HG02852 (cell line): ENCODE results near the gene AFM.
"Not testable (repeated sequence)": the region's sequence is repeated elsewhere in the genome, so short reads cannot be mapped to it uniquely, and the experiment has no call there.

ENCODE experiments used
- ATAC-seq: cut with Tn5 transposase; IDR thresholded peaks from one replicate; pipeline ENCODE4 v1.9.1; 2021; ENCODE audit warnings: mild to moderate bottlenecking, moderate library complexity; ENCODE audit not compliant: unreplicated experiment

The AFM gene

GRCh38 chr4:73501664-73502265, 20.2 kb downstream of the AFM start:
- ATAC-seq: no peak

DNA sequence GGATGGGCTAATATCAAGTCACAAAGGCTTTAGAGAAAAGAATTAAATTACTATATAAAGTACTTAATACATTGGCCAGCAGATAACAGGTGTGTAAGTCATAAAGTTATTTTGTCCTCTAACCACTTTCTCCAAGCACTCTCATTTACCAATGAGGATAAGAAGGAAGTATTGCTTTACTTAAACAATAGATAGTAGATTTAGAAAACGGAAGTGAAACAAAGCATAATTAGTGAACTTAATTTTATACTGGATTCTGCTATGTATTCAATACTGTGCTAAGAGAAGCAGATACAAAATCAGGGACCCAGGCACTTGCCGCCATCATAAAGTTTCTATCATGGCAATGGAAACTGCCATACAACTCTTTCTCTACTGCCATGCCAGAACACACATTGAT, 24.0 kb downstream of the AFM start:
- no peak for ATAC-seq

- ATAC-seq: no peak
Observed at GRCh38 chr4:73507541-73507940, 26.0 kb downstream of the AFM start.

- no peak for ATAC-seq
Observed at GRCh38 chr4:73508651-73509050, 27.1 kb downstream of the AFM start.

DNA sequence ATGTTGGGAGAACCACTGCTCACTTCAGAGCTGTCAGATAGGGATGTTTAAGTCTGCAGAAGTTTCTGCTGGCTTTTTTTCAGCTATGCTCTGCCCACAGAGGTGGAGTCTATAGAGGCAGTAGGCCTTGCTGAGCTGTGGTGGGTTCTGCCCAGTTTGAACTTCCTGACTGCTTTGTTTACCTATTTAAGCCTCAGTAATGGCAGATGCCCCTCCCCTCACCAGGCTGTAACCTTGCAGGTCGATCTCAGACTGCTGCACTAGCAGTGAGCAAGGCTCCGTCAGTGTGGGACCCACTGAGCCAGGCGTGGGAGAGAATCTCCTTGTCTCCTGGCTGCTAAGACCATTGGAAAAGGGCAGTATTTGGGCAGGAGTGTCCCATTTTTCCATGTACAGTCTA, 36.8 kb downstream of the AFM start:
- ATAC-seq: no peak

DNA sequence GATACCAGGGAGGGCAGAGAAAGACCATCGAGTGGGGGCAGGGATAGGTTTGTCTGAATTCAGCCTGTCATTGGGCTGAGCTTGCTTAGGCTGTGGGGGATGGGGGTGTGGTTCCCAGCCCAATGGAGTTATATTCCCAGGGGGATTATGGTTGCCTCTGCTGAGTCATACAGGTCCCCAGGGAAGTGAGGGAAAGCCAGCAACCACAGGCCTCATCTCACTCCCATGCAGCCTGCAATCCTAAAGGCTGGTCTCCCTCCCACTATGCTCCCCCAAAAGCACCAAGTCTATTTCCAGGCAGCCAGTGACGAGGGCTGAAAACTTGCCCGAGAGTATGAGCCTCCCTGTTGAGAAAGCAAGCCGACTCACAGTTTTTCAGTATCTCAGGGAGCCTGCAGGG, 39.3 kb downstream of the AFM start:
- ATAC-seq: no peak

DNA sequence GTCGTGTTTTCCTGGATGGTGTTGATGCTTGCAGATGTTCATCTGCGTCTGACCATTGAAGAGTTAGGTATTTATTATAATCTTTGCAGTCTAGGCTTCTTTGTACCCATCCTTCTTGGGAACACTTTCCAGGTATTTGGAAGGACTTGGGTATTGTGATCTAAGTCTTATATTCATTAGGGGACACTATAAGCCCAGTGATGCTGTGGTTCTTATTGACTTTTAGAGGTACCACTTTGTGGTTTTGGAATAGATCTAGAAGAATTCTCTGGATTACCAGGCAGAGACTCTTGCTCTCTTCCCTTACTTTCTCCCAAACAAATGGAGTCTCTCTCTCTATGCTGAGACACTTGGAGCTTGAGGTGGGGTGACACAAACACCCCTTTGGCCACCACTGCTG, 41.6 kb downstream of the AFM start:
- ATAC-seq: no peak

GRCh38 chr4:73525611-73526010, 44.1 kb downstream of the AFM start:
- no peak for ATAC-seq

DNA sequence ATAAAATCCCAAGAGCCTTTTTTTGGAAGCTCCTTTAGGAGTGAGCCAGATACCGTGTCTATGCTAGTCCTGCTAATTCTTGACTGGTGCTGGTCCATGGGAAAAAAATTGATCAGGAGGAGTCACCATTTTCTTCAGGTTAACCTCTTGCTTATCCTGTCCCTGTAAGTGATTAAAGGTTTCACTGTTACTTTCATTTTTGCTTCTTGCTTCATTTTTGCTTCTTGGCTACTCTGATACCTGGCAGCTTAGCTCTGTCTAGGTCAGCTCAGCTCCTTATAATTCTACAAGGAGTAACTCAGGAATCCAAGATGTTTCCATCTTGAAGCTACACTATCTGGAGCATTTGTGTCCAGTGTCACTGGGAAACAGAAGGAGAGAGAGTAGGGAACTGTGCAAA, 45.7 kb downstream of the AFM start:
- peak; percentile 80 for ATAC-seq

DNA sequence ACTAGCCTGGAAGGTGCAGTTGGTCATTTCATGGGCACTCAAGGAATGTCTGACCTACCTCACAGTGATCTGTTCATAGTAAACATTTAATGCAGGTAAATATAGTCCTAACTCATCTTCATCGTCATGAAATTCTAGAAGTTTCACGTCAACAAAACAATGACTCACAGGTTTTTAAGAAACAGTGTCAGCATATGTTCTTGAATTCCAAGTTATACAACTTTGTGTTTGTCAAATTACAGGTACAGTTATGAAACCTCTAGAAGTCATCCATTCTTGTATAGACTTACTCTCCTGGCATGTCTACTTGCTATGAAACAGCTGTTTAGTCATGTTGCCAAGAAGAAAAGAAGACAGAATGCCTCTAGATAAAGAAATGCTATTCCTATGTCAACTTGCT, 46.6 kb downstream of the AFM start:
- no peak for ATAC-seq

GRCh38 chr4:73533515-73534422, 52.2 kb downstream of the AFM start:
- no peak for ATAC-seq

- no peak for ATAC-seq
Observed at GRCh38 chr4:73538162-73538561, 56.6 kb downstream of the AFM start.

DNA sequence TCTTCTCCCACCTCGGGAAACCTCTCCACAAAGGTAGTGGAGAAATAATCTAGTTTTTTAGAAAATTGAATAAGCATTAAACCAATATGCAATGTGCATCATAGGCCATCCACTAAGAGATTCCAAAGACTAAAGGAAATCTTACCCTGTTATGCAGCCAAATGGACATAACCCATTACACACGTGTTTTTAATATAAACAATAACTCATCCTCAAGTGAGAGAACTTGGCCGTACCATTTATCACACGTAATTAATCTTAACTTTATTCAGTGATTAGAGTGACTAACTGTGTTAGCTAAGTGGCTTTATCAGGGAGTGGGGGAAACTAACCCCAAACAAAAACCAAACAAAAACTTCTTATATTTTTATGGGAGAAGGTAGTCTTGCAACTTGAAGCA, 57.8 kb downstream of the AFM start:
- ATAC-seq: no peak

GRCh38 chr4:73540826-73541225, 59.3 kb downstream of the AFM start:
- no peak for ATAC-seq

GRCh38 chr4:73541251-73541650, 59.7 kb downstream of the AFM start:
- no peak for ATAC-seq

DNA sequence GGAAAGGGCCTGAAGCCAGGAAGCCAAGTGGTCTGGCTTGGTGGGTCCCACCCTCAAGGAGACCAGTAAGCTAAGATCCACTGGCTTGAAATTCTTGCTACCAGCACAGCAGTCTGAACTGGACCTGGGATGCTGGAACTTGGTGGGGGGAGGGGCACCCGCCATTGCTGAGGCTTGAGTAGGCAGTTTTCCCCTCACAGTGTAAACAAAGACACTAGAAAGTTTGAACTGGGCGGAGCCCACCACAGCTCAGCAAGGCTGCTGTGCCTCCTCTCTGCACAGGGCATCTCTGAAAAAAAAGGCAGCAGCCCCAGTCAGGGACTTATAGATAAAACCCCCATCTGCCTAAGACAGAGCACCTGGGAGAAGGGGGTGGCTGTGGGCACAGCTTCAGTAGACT, 63.1 kb downstream of the AFM start:
- ATAC-seq: no peak

GRCh38 chr4:73550865-73551264, 69.3 kb downstream of the AFM start:
- ATAC-seq: not testable (repeated sequence)
